ENCODE measurements around the gene RCAN3. TPM values are rescaled to one million over a fixed set of nuclear protein-coding genes. Genes with fewer than 3 reads are reported as not detected.

Gene RCAN3
- total RNA-seq, 6 experiments from 2014 or later, result 11.9 to 14.5 (median 12.9) TPM

DNA sequence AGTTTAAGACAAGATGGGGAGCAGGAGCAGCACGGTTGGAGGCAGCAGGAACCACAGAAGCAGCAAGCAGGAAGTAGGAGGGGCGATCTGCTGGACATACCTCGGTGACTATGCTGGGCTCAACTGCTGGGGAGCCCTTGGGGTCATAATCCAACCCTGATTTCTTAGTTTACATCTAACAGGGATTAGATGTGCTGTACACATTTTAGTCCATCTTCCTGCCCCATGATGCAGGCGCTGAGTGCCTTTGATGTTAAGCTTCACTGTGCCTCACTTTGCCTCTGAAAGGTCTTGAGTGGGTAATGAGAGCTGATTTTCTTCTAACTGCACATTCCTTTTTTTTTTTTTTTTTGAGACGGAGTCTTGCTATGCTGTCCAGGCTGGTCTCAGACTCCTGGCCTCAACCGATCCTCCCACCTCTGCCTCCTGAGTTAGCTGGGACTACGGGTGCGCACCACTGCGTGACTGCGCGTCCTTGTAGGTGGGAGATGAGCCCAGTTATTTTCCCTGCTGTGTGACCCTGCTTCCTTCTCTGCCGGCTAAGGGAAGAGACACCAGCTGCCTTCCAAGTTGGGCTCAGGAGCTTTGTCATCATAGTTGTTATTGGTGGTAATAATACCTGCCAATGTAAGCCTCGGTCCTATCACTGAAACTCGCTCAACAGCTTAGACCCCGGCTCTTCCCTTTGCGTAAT lies 1.1 kb upstream of the RCAN3 start:
- DNase-seq, result no peak
- H3K36me3 Mint-ChIP-seq (ENCODE audit: low read depth), result no peaks in the 10 kb centered on the region; the same call in 1 of the 2 replicates
- H3K4me1 Mint-ChIP-seq (ENCODE audit: low read depth), result peaks cover 30% of the 10 kb centered on the region
- no peaks in the 10 kb centered on the region for H3K9me3 Mint-ChIP-seq
- peaks cover 17% of the 10 kb centered on the region for H3K27me3 Mint-ChIP-seq (ENCODE audit: insufficient read depth)
- peak overlapping the region; percentile 90 for H3K27ac Mint-ChIP-seq
- TF ChIP-seq, protein P1, sequence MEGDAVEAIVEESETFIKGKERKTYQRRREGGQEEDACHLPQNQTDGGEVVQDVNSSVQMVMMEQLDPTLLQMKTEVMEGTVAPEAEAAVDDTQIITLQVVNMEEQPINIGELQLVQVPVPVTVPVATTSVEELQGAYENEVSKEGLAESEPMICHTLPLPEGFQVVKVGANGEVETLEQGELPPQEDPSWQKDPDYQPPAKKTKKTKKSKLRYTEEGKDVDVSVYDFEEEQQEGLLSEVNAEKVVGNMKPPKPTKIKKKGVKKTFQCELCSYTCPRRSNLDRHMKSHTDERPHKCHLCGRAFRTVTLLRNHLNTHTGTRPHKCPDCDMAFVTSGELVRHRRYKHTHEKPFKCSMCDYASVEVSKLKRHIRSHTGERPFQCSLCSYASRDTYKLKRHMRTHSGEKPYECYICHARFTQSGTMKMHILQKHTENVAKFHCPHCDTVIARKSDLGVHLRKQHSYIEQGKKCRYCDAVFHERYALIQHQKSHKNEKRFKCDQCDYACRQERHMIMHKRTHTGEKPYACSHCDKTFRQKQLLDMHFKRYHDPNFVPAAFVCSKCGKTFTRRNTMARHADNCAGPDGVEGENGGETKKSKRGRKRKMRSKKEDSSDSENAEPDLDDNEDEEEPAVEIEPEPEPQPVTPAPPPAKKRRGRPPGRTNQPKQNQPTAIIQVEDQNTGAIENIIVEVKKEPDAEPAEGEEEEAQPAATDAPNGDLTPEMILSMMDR (IDR thresholded peaks at IDR 0.05), result no peak
- H3K4me3 Mint-ChIP-seq, result peak overlapping the region; percentile 84

DNA sequence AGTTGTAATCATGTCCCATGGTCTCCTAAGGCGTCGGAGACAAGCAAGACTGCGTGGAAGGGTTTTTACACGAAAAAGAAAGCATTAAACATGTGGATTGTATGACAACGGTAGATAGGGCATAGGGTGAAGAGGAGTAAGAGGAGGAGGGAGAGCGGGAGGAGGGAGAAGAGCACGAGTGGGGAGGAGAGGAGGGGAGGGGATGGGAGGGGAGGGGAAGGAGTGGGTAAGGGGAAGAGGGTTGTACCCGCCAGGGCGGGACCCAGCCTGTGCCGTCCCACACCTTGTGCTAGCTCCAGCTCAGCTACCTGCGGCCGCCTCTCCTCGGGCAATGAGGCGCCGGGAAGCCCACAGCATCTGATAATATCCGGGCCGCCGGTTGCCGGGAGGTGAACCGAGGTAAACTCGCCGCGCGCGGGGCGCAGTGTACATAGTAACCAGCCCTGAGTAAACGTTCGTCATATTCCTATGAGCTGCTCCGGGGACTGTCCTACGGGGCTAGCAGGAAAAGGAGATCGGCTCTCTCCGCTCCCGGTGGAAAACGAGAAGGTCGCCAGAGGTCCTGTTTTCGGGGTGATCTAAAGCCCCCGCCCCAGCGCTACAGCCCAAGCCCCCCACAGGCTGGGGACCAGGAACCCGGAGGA lies 449 bp upstream of the RCAN3 start:
- Mint-ChIP-seq H3K27me3 (ENCODE audit: insufficient read depth) (peaks cover 17% of the 10 kb centered on the region), H3K4me1 (ENCODE audit: low read depth) (peaks cover 30% of the 10 kb centered on the region), H3K4me3 (peak overlapping the region; percentile 84), H3K36me3 (ENCODE audit: low read depth) (no peaks in the 10 kb centered on the region; the same call in 1 of the 2 replicates), H3K9me3 (no peaks in the 10 kb centered on the region), H3K27ac (peak overlapping the region; percentile 90)
- peak; percentile 73 for DNase-seq
- TF ChIP-seq, protein P1 (IDR thresholded peaks at IDR 0.05), result no peak

DNA sequence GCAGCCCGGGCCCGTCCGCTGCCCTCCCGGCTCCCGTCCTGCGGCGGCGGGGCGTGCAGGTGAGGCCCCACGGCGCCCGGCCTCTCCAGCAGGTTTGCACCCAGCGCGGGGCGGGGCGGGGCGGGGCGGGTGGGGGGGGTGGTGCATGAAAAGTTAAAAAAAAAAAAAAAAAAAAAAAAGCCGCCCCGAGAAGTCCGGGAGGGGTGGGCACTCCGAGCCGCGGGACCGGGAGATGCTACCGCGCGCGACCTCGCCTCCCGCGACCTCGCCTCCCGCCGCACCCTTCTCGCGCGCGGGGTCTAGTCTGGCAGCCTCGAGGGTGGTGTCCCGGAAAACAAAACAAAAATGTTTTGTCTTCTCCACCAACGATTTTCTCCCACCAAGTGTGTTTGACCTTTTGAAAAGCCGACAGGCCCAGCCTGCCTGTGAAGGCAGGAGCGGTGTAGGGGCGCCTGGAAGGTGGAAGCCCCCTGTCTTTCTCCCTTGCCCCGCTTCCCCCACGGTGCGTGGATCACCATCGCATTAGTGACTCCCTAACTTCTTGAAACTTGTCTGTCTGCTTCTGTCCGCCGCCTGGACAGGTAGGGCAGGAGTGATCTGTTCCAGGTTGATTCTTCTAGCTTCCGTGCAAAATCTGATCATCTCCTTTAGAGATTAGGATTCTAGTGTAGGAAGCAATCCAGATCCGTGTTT lies 569 bp downstream of the RCAN3 start:
- H3K4me1 Mint-ChIP-seq (ENCODE audit: low read depth), result peaks cover 30% of the 10 kb centered on the region
- peak overlapping the region; percentile 80 for H3K27ac Mint-ChIP-seq
- no peaks in the 10 kb centered on the region for H3K9me3 Mint-ChIP-seq
- peaks cover 2% of the 10 kb centered on the region; the same call in 1 of the 2 replicates for H3K36me3 Mint-ChIP-seq (ENCODE audit: low read depth)
- TF ChIP-seq, protein P1 (IDR thresholded peaks at IDR 0.05), result no peak
- peak overlapping the region; percentile 93 for H3K4me3 Mint-ChIP-seq
- peaks cover 13% of the 10 kb centered on the region for H3K27me3 Mint-ChIP-seq (ENCODE audit: insufficient read depth)
- no peak for DNase-seq

DNA sequence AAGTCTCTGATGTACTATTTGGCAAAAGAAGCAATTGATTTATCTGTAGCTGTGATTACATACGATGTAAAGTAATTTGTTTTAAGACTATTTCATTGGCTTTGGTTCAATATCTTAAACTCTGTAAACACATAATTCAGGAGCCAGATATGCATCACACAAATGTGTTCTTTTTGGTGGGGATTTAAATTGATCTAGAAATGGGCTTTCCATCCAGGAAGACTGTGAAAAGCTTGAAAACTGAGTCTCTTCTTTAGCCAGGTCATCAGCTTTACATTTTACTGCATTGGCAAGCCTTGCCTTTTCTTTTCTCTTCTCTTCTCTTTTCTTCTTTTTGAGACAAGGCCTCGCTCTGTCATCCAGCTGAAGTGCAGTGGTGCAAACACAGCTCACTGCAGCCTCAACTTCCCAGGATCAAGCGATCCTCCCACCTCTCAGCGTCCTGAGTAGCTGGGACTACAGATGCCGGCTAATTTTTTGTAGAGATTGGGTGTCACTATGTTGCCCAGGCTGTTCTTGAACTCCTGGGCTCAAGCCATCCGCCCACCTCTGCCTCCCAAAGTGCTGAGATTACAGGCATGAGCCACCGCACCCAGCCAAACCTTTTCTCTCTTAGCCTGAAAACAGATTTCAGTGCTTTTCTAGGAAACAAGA lies 1.4 kb downstream of the RCAN3 start:
- Mint-ChIP-seq H3K27ac (peak overlapping the region; percentile 80; the same call in 1 of the 2 replicates), H3K4me1 (ENCODE audit: low read depth) (peaks cover 30% of the 10 kb centered on the region), H3K36me3 (ENCODE audit: low read depth) (peaks cover 8% of the 10 kb centered on the region), H3K27me3 (ENCODE audit: insufficient read depth) (peaks cover 7% of the 10 kb centered on the region), H3K9me3 (no peaks in the 10 kb centered on the region), H3K4me3 (peak overlapping the region; percentile 93)
- TF ChIP-seq, protein P1 (IDR thresholded peaks at IDR 0.05), result no peak
- DNase-seq, result no peak

DNA sequence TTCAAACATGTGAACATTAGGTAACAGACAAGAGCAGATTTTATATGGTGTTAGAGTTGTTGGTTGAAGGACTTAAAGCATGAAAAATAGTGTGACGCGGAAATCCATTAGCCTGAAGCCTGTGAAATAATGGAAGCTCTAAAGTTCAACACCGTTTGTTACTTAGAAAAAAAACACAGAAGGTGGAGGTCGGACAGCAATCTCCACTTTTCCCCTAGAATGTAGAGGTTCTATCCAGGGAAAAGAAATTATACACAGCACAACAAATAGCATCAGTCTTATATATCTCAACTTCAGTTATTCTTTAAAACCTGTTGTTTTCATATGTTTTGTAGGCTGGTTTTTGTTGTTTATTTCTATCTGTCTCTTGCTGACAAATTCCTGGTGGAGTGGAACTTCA lies 1.9 kb downstream of the RCAN3 start:
- Mint-ChIP-seq H3K27me3 (ENCODE audit: insufficient read depth) (peaks cover 4% of the 10 kb centered on the region), H3K27ac (no peak overlapping the region), H3K4me3 (peak overlapping the region; percentile 93; the same call in 1 of the 2 replicates), H3K4me1 (ENCODE audit: low read depth) (peaks cover 30% of the 10 kb centered on the region), H3K9me3 (no peaks in the 10 kb centered on the region), H3K36me3 (ENCODE audit: low read depth) (peaks cover 13% of the 10 kb centered on the region)
- no peak for DNase-seq
- TF ChIP-seq, protein P1 (IDR thresholded peaks at IDR 0.05), result no peak

Data from HFFc6 (cell line).